ENCODE measurements around the gene PAH. TPM values are rescaled to one million over a fixed set of nuclear protein-coding genes. Genes with fewer than 3 reads are reported as not detected.

PAH gene
- total and polyA plus RNA-seq, 2 donors (not counting 3 experiments of a cell fraction or from before 2014, with no cell fraction given), result not detected

GRCh38 chr12:102954134-102954533 lies 37.1 kb upstream of the PAH start:
- H2AFZ ChIP-seq (ENCODE audit: low read depth, low read length), result no peak overlapping the region
- dilution Hi-C loops (cut with MboI; ENCODE audit: extremely low pct_ligation_motif_present, low sequenced_read_pairs), result no loop called here
- no peaks in the 10 kb centered on the region for H3K36me3 ChIP-seq (ENCODE audit: control insufficient read depth in 2 of 2, extremely low read depth in 1 of 2, insufficient read depth in 2 of 2, low read length in 2 of 2)
- ChIA-PET POLR2A (no interaction called here), CTCF (no interaction called here)
- no TSS peak for BruUV-seq (replicated peaks)
- H3K9me1 ChIP-seq (replicated peaks; ENCODE audit: control insufficient read depth, extremely low read depth, insufficient read depth, low read length), result no peaks in the 10 kb centered on the region
- peaks cover 41 to 60% of the 10 kb centered on the region in 2 experiments for H3K27me3 ChIP-seq (ENCODE audit: control insufficient read depth in 2 of 2, insufficient read depth in 2 of 2, low read length in 2 of 2)
- H3K4me3 ChIP-seq (replicated peaks in 1 of 3; ENCODE audit: insufficient read depth in 1 of 3, low read depth in 1 of 3, low read length in 3 of 3), result no peak overlapping the region
- H3K9ac ChIP-seq (replicated peaks; ENCODE audit: extremely low read depth, insufficient read depth, low read length), result no peak overlapping the region
- peaks cover 4% of the 10 kb centered on the region for H3K4me1 ChIP-seq (ENCODE audit: control insufficient read depth, extremely low read depth, insufficient read depth, low read length)
- H3K27ac ChIP-seq (ENCODE audit: insufficient read depth, low read depth, low read length), result no peak overlapping the region
- no peaks in the 10 kb centered on the region for H3K9me3 ChIP-seq (replicated peaks; ENCODE audit: control insufficient read depth, insufficient read depth, low read length)
- H3K79me2 ChIP-seq (ENCODE audit: control insufficient read depth, insufficient read depth, low read length), result no peaks in the 10 kb centered on the region
- TF ChIP-seq EZH2 (IDR thresholded peaks at IDR 0.05; ENCODE audit: borderline replicate concordance, low read depth, low read length, severe bottlenecking), result no peak
- no peak for TF ChIP-seq GATA2 (IDR thresholded peaks at IDR 0.05; ENCODE audit: insufficient read depth, insufficient read length, low read depth, low read length)
- TF ChIP-seq POLR2A (IDR thresholded peaks at IDR 0.05; ENCODE audit: low read depth, low read length), result no peak
- no peak for TF ChIP-seq FOS (IDR thresholded peaks at IDR 0.05; ENCODE audit: borderline replicate concordance, insufficient read depth, low read length)
- no peak for TF ChIP-seq POLR2AphosphoS5 (IDR thresholded peaks at IDR 0.05; ENCODE audit: insufficient read depth, low read depth, low read length)
- no peak for TF ChIP-seq MAX (IDR thresholded peaks at IDR 0.05; ENCODE audit: insufficient read depth, insufficient read length)
- TF ChIP-seq JUN (IDR thresholded peaks at IDR 0.05; ENCODE audit: borderline replicate concordance, insufficient read depth, insufficient read length, low read depth), result no peak
- TF ChIP-seq MYC (IDR thresholded peaks at IDR 0.05; ENCODE audit: low read depth, low read length), result no peak
- no peak for TF ChIP-seq CTCF (IDR thresholded peaks at IDR 0.05; ENCODE audit: extremely low read depth in 1 of 2, insufficient read depth in 1 of 2, low read depth in 1 of 2, low read length in 2 of 2)
- FAIRE-seq, result no peak
- intact Hi-C loops (cut with micrococcal nuclease), result no loop called here
- no peak overlapping the region for H3K4me2 ChIP-seq (ENCODE audit: insufficient read depth, low read length)
- no peak for DNase-seq (ENCODE audit: low read depth, low spot score)
- H4K20me1 ChIP-seq (replicated peaks; ENCODE audit: control insufficient read depth, extremely low read depth, insufficient read depth, low read length), result no peaks in the 10 kb centered on the region

Measured in endothelial cell of umbilical vein (primary cell).